Measurements from ENCODE around the gene NCLN. TPM values are rescaled to one million over a fixed set of nuclear protein-coding genes. Genes with fewer than 3 reads are reported as not detected.
A peak's percentile ranks its signal among the peaks of the same experiment; 100 is the strongest.

NCLN gene
- total RNA-seq, 2 experiments from 2014 or later = 49.6 to 51.9 TPM

GRCh38 chr19:3160219-3160618 lies 25.5 kb upstream of the NCLN start:
- Mint-ChIP-seq H3K27ac (no peak overlapping the region), H3K27me3 (no peaks in the 10 kb centered on the region), H3K9me3 (no peaks in the 10 kb centered on the region), H3K4me1 (ENCODE audit: low read depth) (peaks cover 8% of the 10 kb centered on the region), H3K36me3 (ENCODE audit: low read depth) (no peaks in the 10 kb centered on the region), H3K4me3 (no peak overlapping the region)
- TF ChIP-seq CTCF (IDR thresholded peaks at IDR 0.05) = no peak
- intact Hi-C loops (cut with DNase I, micrococcal nuclease) = loop anchor here (5.0 to 10.0 kb wide), 2 partner anchors 83 to 85 kb away; no protein-coding TSS in a partner anchor
- ChIA-PET POLR2A (interaction anchor here (1.3 kb wide), 1 partner anchor 31 kb away, joined by 3 read pairs; no protein-coding TSS in a partner anchor), CTCF (no interaction called here)
- Histone ChIP-seq H3K27ac (ENCODE audit: low read depth in 1 of 2, low read length in 2 of 2) (no peak overlapping the region), H3K9me3 (ENCODE audit: control insufficient read depth in 1 of 2, insufficient read depth in 1 of 2, low read length in 2 of 2) (no peaks in the 10 kb centered on the region), H3K4me3 (ENCODE audit: low read length) (no peak overlapping the region), H3K36me3 (ENCODE audit: insufficient read depth, low read length) (no peaks in the 10 kb centered on the region), H3K4me1 (ENCODE audit: insufficient read depth, low read length) (peaks cover 27% of the 10 kb centered on the region), H3K27me3 (ENCODE audit: control insufficient read depth in 1 of 2, insufficient read depth in 2 of 2, low read length in 2 of 2) (no peaks in the 10 kb centered on the region)
- no peak for ATAC-seq (ENCODE audit: poor library complexity)
- DNase-seq = no peak

GRCh38 chr19:3161453-3161852 lies 24.3 kb upstream of the NCLN start:
- no peaks in the 10 kb centered on the region for H3K27me3 ChIP-seq (ENCODE audit: control insufficient read depth in 1 of 2, insufficient read depth in 2 of 2, low read length in 2 of 2)
- no peaks in the 10 kb centered on the region for H3K36me3 ChIP-seq (ENCODE audit: insufficient read depth, low read length)
- ATAC-seq (ENCODE audit: poor library complexity) = no peak
- ChIA-PET CTCF (no interaction called here), POLR2A (interaction anchor here (1.0 kb wide), 1 partner anchor 17 kb away, joined by 3 read pairs; the partner anchor contains the start of gene S1PR4)
- Mint-ChIP-seq H3K4me3 (no peak overlapping the region), H3K9me3 (no peaks in the 10 kb centered on the region), H3K36me3 (ENCODE audit: low read depth) (no peaks in the 10 kb centered on the region), H3K4me1 (ENCODE audit: low read depth) (peaks cover 13% of the 10 kb centered on the region), H3K27ac (no peak overlapping the region), H3K27me3 (no peaks in the 10 kb centered on the region)
- no peak for DNase-seq
- intact Hi-C loops (cut with DNase I, micrococcal nuclease) = loop anchor here (5.0 to 10.0 kb wide), 2 partner anchors 84 to 87 kb away; no protein-coding TSS in a partner anchor
- H3K27ac ChIP-seq (ENCODE audit: low read depth in 1 of 2, low read length in 2 of 2) = no peak overlapping the region
- TF ChIP-seq CTCF (IDR thresholded peaks at IDR 0.05) = no peak
- no peaks in the 10 kb centered on the region for H3K9me3 ChIP-seq (ENCODE audit: control insufficient read depth in 1 of 2, insufficient read depth in 1 of 2, low read length in 2 of 2)
- no peak overlapping the region for H3K4me3 ChIP-seq (ENCODE audit: low read length)
- H3K4me1 ChIP-seq (ENCODE audit: insufficient read depth, low read length) = peaks cover 19% of the 10 kb centered on the region

GRCh38 chr19:3162418-3163229 lies 23.1 kb upstream of the NCLN start:
- Mint-ChIP-seq H3K36me3 (ENCODE audit: low read depth) (no peaks in the 10 kb centered on the region), H3K4me1 (ENCODE audit: low read depth) (peaks cover 13% of the 10 kb centered on the region), H3K9me3 (no peaks in the 10 kb centered on the region), H3K4me3 (no peak overlapping the region), H3K27me3 (no peaks in the 10 kb centered on the region), H3K27ac (no peak overlapping the region)
- intact Hi-C loops (cut with DNase I, micrococcal nuclease) = loop anchor here (1.0 to 10.0 kb wide), 6 partner anchors 16 to 200 kb away; no protein-coding TSS in a partner anchor
- H3K36me3 ChIP-seq (ENCODE audit: insufficient read depth, low read length) = no peaks in the 10 kb centered on the region
- ATAC-seq (ENCODE audit: poor library complexity) (no peak), DNase-seq (peak in 3 of 14 experiments; percentile 14 to 58 (median 49))
- no peak overlapping the region for H3K27ac ChIP-seq (ENCODE audit: low read depth in 1 of 2, low read length in 2 of 2)
- no peaks in the 10 kb centered on the region for H3K9me3 ChIP-seq (ENCODE audit: control insufficient read depth in 1 of 2, insufficient read depth in 1 of 2, low read length in 2 of 2)
- TF ChIP-seq CTCF (IDR thresholded peaks at IDR 0.05) = no peak
- CTCF ChIA-PET = interaction anchor here (1.7 kb wide), 1 partner anchor 33 kb away, joined by 10 read pairs; no protein-coding TSS in a partner anchor
- H3K4me1 ChIP-seq (ENCODE audit: insufficient read depth, low read length) = peaks cover 19% of the 10 kb centered on the region
- POLR2A ChIA-PET = no interaction called here
- H3K27me3 ChIP-seq (ENCODE audit: control insufficient read depth in 1 of 2, insufficient read depth in 2 of 2, low read length in 2 of 2) = no peaks in the 10 kb centered on the region
- H3K4me3 ChIP-seq (ENCODE audit: low read length) = no peak overlapping the region

Measured in CD4-positive, alpha-beta T cell (primary cell).